Endothelial cell of umbilical vein (primary cell): ENCODE data around the gene NOPCHAP1.

Experiments used
- CTCF ChIP-seq, 2 donors: IDR thresholded peaks; 1 replicate in 1 of 2; 2 replicates in 1 of 2; pipeline ENCODE4 v1.5.1; 2011; ENCODE audit warnings: low read length in 2 of 2, mild to moderate bottlenecking in 2 of 2, moderate library complexity in 2 of 2, control low read depth in 1 of 2, inconsistent platforms in 1 of 2, low read depth in 1 of 2; ENCODE audit not compliant: insufficient read depth in 1 of 2; ENCODE audit errors: extremely low read depth in 1 of 2
- EZH2 ChIP-seq: IDR thresholded peaks from 2 replicates; pipeline ENCODE4 v1.6.1; 2012; ENCODE audit warnings: borderline replicate concordance, low read depth, mild to moderate bottlenecking, moderate library complexity, low read length, inconsistent platforms; ENCODE audit not compliant: severe bottlenecking
- JUN ChIP-seq: IDR thresholded peaks from 2 replicates; pipeline ENCODE4 v1.6.1; 2011; ENCODE audit warnings: borderline replicate concordance, low read depth; ENCODE audit not compliant: insufficient read length, insufficient read depth
- MAX ChIP-seq: IDR thresholded peaks from 2 replicates; pipeline ENCODE4 v1.6.1; 2011; ENCODE audit not compliant: insufficient read depth, insufficient read length
- POLR2A ChIP-seq: IDR thresholded peaks from 2 replicates; pipeline ENCODE4 v1.6.1; 2012; ENCODE audit warnings: low read depth, mild to moderate bottlenecking, control low read depth, low read length
- POLR2AphosphoS5 ChIP-seq: IDR thresholded peaks from 2 replicates; pipeline ENCODE4 v1.6.1; 2012; ENCODE audit warnings: low read depth, mild to moderate bottlenecking, control low read depth, low read length, moderate library complexity; ENCODE audit not compliant: insufficient read depth

DNA sequence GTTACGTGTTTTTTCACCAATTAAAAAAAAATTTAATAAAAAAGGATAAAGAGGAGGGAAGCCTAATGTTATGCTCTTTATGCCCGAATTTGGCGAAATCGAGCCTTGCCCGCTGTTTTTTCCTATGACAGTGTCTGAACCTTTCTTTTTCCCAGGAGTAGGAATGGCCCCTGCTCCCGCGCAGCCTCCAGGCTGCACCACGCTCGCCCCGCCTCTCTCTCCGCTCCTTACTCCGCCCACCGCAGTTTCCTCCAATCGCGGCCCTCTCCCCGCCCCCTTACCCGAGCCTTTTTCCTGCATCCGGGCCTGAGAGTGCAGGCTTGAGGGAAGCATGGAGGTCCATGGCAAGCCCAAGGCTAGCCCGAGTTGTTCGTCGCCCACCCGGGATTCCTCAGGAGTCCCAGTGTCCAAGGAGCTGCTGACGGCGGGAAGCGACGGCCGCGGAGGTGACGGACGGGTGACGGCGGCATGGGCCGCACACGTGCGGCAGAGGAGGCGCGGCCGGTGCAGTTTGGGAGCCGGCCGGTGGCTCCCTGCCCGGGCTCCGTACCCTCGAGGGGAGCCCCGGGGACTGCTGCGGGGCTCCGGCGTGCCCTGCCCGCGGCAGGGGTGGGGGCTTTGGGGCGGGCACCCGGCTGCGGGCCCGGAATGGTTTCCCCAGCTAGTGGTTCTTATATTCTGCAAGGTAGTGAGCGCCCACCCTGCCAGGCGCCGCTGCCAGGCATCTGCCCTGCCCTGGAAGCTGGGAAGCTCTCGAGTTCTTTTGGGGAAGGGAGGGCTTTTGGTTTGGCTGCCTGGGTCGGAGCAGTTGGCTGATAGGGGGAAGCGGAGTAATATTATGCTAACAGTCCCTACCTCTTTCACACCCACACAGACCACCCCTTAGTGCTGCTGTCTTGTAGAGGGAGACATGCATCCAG, at the start of gene NOPCHAP1:
- TF ChIP-seq MAX: no peak
- no peak for TF ChIP-seq EZH2
- TF ChIP-seq CTCF (IDR thresholded peaks at IDR 0.05; ENCODE audit: extremely low read depth in 1 of 2, insufficient read depth in 1 of 2, low read depth in 1 of 2, low read length in 2 of 2): no peak
- peak; percentile 90 for TF ChIP-seq POLR2AphosphoS5
- TF ChIP-seq POLR2A: peak; percentile 95
- no peak for TF ChIP-seq JUN
